ENCODE results near the gene ETV7. TPM values are rescaled to one million over a fixed set of nuclear protein-coding genes. Genes with fewer than 3 reads are reported as not detected.

ETV7 gene
- total and polyA plus RNA-seq, 12 donors: 0.10 to 5.9 (median 0.17) TPM; not detected in 5

DNA sequence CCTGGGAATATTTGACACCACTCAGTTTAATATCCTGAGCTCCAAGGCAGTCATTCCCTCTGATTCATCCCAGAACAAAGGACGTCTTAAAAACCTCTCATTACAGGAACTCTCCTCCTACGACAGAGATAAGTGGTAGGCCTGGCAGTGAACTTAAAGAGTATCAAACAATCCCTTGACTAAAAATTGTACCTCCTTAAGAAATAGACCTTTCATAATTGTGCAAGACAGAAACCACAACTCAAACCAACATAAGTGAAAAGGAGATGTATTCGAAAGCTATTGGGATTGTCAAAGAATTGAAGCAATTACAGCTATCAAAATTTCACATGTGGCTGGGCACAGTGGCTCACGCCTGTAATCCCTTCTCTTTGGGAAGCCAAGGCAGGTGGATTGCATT lies 31.6 kb downstream of the ETV7 start:
- Histone ChIP-seq H3K36me3 (no peaks in the 10 kb centered on the region), H3K4me1 (peaks cover 0 to 52% (median 30%) of the 10 kb centered on the region in 9 donors), H3K9me3 (peaks cover 0 to 7% (median 0%) of the 10 kb centered on the region in 11 donors), H3K27me3 (peaks cover 0 to 57% (median 17%) of the 10 kb centered on the region in 7 donors), H3K4me3 (no peak overlapping the region), H3K27ac (no peak overlapping the region)
- WGBS, 2 donors: 76 to 91% methylated on average over 4 of the region's 4 CpGs
- TF ChIP-seq, protein P1, sequence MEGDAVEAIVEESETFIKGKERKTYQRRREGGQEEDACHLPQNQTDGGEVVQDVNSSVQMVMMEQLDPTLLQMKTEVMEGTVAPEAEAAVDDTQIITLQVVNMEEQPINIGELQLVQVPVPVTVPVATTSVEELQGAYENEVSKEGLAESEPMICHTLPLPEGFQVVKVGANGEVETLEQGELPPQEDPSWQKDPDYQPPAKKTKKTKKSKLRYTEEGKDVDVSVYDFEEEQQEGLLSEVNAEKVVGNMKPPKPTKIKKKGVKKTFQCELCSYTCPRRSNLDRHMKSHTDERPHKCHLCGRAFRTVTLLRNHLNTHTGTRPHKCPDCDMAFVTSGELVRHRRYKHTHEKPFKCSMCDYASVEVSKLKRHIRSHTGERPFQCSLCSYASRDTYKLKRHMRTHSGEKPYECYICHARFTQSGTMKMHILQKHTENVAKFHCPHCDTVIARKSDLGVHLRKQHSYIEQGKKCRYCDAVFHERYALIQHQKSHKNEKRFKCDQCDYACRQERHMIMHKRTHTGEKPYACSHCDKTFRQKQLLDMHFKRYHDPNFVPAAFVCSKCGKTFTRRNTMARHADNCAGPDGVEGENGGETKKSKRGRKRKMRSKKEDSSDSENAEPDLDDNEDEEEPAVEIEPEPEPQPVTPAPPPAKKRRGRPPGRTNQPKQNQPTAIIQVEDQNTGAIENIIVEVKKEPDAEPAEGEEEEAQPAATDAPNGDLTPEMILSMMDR (IDR thresholded peaks at IDR 0.05): no peak
- no peak for ATAC-seq
- no peak for DNase-seq
- intact Hi-C loops (cut with DNase I): loop anchor here in 5 of 10 donors (5.0 to 10.0 kb wide), 3 partner anchors 229 to 331 kb away; partner anchors contain the start of genes MAPK14 (in 2 of the 5) and SLC26A8 (in 2 of the 5)

DNA sequence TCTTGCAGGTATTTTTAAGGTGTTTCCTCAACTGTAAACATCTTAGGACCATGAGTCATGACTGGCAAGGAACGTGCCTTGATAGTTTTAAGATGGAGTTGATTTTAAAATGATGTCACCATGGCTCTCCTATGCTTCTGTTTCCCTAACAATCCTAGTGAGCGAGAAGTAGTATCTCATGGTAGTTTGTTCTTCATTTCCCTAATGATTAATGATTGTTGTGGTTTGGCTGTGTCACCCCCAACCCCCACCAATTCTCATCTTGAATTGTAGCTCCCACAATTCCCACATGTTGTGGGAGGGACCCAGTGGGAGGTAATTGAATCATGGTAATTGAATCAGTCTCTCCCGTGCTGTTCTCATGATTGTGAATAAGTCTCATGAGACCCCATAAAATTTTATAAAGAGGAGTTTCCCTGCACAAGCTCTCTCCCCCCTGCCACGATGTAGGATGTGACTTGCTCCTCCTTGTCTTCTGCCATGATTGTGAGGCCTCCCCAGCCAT lies 34.0 kb downstream of the ETV7 start:
- Histone ChIP-seq H3K27me3 (peaks cover 0 to 66% (median 20%) of the 10 kb centered on the region in 7 donors), H3K4me3 (no peak overlapping the region), H3K9me3 (peaks cover 0 to 7% (median 0%) of the 10 kb centered on the region in 11 donors), H3K4me1 (peaks cover 0 to 47% (median 25%) of the 10 kb centered on the region in 9 donors), H3K36me3 (no peaks in the 10 kb centered on the region), H3K27ac (no peak overlapping the region)
- DNase-seq (no peak), ATAC-seq (no peak)
- intact Hi-C loops (cut with DNase I): loop anchor here in 4 of 10 donors (10.0 kb wide), 2 partner anchors 229 to 329 kb away; partner anchors contain the start of genes MAPK14 (in 2 of the 4) and SLC26A8 (in 2 of the 4)
- TF ChIP-seq, protein P1 (IDR thresholded peaks at IDR 0.05): no peak
- WGBS, 2 donors: 74 to 75% methylated on average over 4 of the region's 4 CpGs

DNA sequence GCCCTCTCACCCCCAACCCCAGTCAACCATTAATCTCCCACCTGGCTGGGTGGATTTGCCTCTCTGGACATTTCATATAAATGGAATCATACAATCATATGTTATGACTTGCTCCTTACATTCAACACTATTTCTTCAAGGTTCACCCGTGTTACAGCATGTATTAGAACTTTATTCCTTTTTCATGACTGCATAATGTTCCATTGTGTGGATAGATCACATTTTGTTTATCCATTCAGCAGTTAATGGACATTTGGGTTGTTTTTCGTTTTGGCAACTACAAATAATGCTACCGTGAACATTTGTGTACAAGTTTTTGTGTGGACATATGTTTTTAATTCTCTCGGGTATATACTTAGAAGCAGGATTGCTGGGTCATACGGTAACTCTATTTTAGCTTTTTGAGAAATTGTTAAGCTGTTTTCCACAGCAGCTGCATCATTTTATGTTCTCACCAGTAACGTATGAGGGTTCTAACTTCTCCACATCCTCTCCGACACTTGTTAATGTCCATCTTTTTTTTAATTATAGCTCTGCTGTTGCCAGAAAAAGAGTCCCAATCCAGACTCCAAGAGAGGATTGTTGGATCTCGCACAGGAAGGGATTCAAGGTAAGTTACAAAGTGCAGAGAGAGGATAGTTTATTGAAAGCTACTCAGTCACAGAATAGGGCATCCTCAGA lies 34.9 kb downstream of the ETV7 start:
- no peak for ATAC-seq
- 89 to 93% methylated on average over 8 of the region's 8 CpGs for WGBS, 2 donors
- Histone ChIP-seq H3K4me1 (peaks cover 0 to 39% (median 19%) of the 10 kb centered on the region in 9 donors), H3K27me3 (peaks cover 0 to 73% (median 28%) of the 10 kb centered on the region in 7 donors), H3K36me3 (no peaks in the 10 kb centered on the region), H3K9me3 (peaks cover 0 to 7% (median 0%) of the 10 kb centered on the region in 11 donors), H3K27ac (no peak overlapping the region), H3K4me3 (no peak overlapping the region)
- intact Hi-C loops (cut with DNase I): loop anchor here in 4 of 10 donors (10.0 kb wide), 2 partner anchors 228 to 328 kb away; partner anchors contain the start of genes MAPK14 (in 2 of the 4) and SLC26A8 (in 2 of the 4)
- TF ChIP-seq, protein P1 (IDR thresholded peaks at IDR 0.05): no peak
- DNase-seq: no peak
